HG02588 (cell line): ENCODE measurements around the gene TKTL1.
A peak's percentile ranks its signal among the peaks of the same experiment; 100 is the strongest.

Experiments used
- ATAC-seq: cut with Tn5 transposase; IDR thresholded peaks from one replicate; pipeline ENCODE4 v1.9.1; 2021; ENCODE audit warnings: mild to moderate bottlenecking, moderate library complexity; ENCODE audit not compliant: unreplicated experiment

The TKTL1 gene

GRCh38 chrX:154358829-154359228, 63.2 kb downstream of the TKTL1 start:
- no peak for ATAC-seq

- ATAC-seq = no peak
These were observed 64.0 kb downstream of the TKTL1 start for GRCh38 chrX:154359362-154360154.

- no peak for ATAC-seq
These were observed 64.6 kb downstream of the TKTL1 start for GRCh38 chrX:154360155-154360713.

GRCh38 chrX:154362085-154362742, 66.6 kb downstream of the TKTL1 start:
- ATAC-seq = no peak

- no peak for ATAC-seq
These were observed 68.3 kb downstream of the TKTL1 start for GRCh38 chrX:154363706-154364439.

- ATAC-seq = no peak
These were observed 69.5 kb downstream of the TKTL1 start for GRCh38 chrX:154365052-154365600.

- ATAC-seq = no peak
These were observed 70.5 kb downstream of the TKTL1 start for GRCh38 chrX:154365997-154366665.

- ATAC-seq = no peak
These were observed 71.1 kb downstream of the TKTL1 start for GRCh38 chrX:154366666-154367055.

GRCh38 chrX:154367474-154368308, 72.1 kb downstream of the TKTL1 start:
- no peak for ATAC-seq

GRCh38 chrX:154368630-154369448, 73.2 kb downstream of the TKTL1 start:
- no peak for ATAC-seq

GRCh38 chrX:154369449-154370299, 74.1 kb downstream of the TKTL1 start:
- ATAC-seq = no peak

- no peak for ATAC-seq
These were observed 74.9 kb downstream of the TKTL1 start for GRCh38 chrX:154370300-154371016.

- ATAC-seq = peak; percentile 63
These were observed 75.6 kb downstream of the TKTL1 start for GRCh38 chrX:154371017-154371788.

- ATAC-seq = no peak
These were observed 76.2 kb downstream of the TKTL1 start for GRCh38 chrX:154371789-154372300.

GRCh38 chrX:154372612-154373022, 77.0 kb downstream of the TKTL1 start:
- no peak for ATAC-seq
